ENCODE data around the gene FARS2.

Gene FARS2

GRCh38 chr6:5307058-5307457 is 45.7 kb downstream of the FARS2 start:
- Mint-ChIP-seq H3K27ac (no peak overlapping the region), H3K4me3 (no peak overlapping the region), H3K27me3 (ENCODE audit: low read depth, poor library complexity) (peaks cover 79% of the 10 kb centered on the region), H3K9me3 (peaks cover 14% of the 10 kb centered on the region), H3K4me1 (peaks cover 66% of the 10 kb centered on the region), H3K36me3 (ENCODE audit: low read depth) (peaks cover 18% of the 10 kb centered on the region)
- no peak for TF ChIP-seq CTCF (IDR thresholded peaks at IDR 0.05)
- no peak for DNase-seq

GRCh38 chr6:5308066-5308465 is 46.8 kb downstream of the FARS2 start:
- no peak overlapping the region for H3K4me3 Mint-ChIP-seq
- H3K36me3 Mint-ChIP-seq (ENCODE audit: low read depth): peaks cover 18% of the 10 kb centered on the region
- H3K4me1 Mint-ChIP-seq: peaks cover 55% of the 10 kb centered on the region
- peaks cover 78% of the 10 kb centered on the region for H3K27me3 Mint-ChIP-seq (ENCODE audit: low read depth, poor library complexity)
- no peak for DNase-seq
- H3K9me3 Mint-ChIP-seq: peaks cover 14% of the 10 kb centered on the region
- no peak for TF ChIP-seq CTCF (IDR thresholded peaks at IDR 0.05)
- H3K27ac Mint-ChIP-seq: no peak overlapping the region

GRCh38 chr6:5314191-5314865 is 53.0 kb downstream of the FARS2 start:
- no peak for DNase-seq
- no peak for TF ChIP-seq CTCF (IDR thresholded peaks at IDR 0.05)
- peaks cover 77% of the 10 kb centered on the region for H3K27me3 Mint-ChIP-seq (ENCODE audit: low read depth, poor library complexity)
- peaks cover 3% of the 10 kb centered on the region for H3K36me3 Mint-ChIP-seq (ENCODE audit: low read depth)
- H3K9me3 Mint-ChIP-seq: peaks cover 4% of the 10 kb centered on the region
- peaks cover 34% of the 10 kb centered on the region for H3K4me1 Mint-ChIP-seq
- no peak overlapping the region for H3K4me3 Mint-ChIP-seq
- H3K27ac Mint-ChIP-seq: no peak overlapping the region

GRCh38 chr6:5315881-5316280 is 54.6 kb downstream of the FARS2 start:
- TF ChIP-seq CTCF (IDR thresholded peaks at IDR 0.05): no peak
- DNase-seq: no peak
- no peak overlapping the region for H3K27ac Mint-ChIP-seq
- H3K4me3 Mint-ChIP-seq: no peak overlapping the region
- peaks cover 14% of the 10 kb centered on the region for H3K36me3 Mint-ChIP-seq (ENCODE audit: low read depth)
- peaks cover 12% of the 10 kb centered on the region for H3K9me3 Mint-ChIP-seq
- peaks cover 29% of the 10 kb centered on the region for H3K4me1 Mint-ChIP-seq
- peaks cover 62% of the 10 kb centered on the region for H3K27me3 Mint-ChIP-seq (ENCODE audit: low read depth, poor library complexity)

- Mint-ChIP-seq H3K36me3 (ENCODE audit: low read depth) (peaks cover 17% of the 10 kb centered on the region), H3K27ac (no peak overlapping the region), H3K4me1 (peaks cover 25% of the 10 kb centered on the region), H3K4me3 (no peak overlapping the region), H3K27me3 (ENCODE audit: low read depth, poor library complexity) (peaks cover 51% of the 10 kb centered on the region), H3K9me3 (peaks cover 21% of the 10 kb centered on the region)
- no peak for DNase-seq
- no peak for TF ChIP-seq CTCF (IDR thresholded peaks at IDR 0.05)
These were observed 55.6 kb downstream of the FARS2 start for GRCh38 chr6:5316951-5317350.

GRCh38 chr6:5318617-5319272 is 57.4 kb downstream of the FARS2 start:
- H3K9me3 Mint-ChIP-seq: peaks cover 38% of the 10 kb centered on the region
- no peak for TF ChIP-seq CTCF (IDR thresholded peaks at IDR 0.05)
- H3K36me3 Mint-ChIP-seq (ENCODE audit: low read depth): peaks cover 35% of the 10 kb centered on the region
- H3K27ac Mint-ChIP-seq: no peak overlapping the region
- H3K27me3 Mint-ChIP-seq (ENCODE audit: low read depth, poor library complexity): peaks cover 40% of the 10 kb centered on the region
- DNase-seq: no peak
- H3K4me1 Mint-ChIP-seq: peaks cover 25% of the 10 kb centered on the region
- no peak overlapping the region for H3K4me3 Mint-ChIP-seq
